Cardiac muscle cell (in vitro differentiated cells and primary cell): ENCODE data around the gene KBTBD7. TPM values are rescaled to one million over a fixed set of nuclear protein-coding genes. Genes with fewer than 3 reads are reported as not detected.
"Not testable (repeated sequence)": the region's sequence is repeated elsewhere in the genome, so short reads cannot be mapped to it uniquely, and the experiment has no call there.

Experiments used
- DNase-seq, 2 donors: peaks; one replicate each; pipeline versions ENCODE4 v3.0.0 to v3.0.0-alpha.2; 2010 to 2017; ENCODE audit warnings: low read depth in 1 of 2, low spot score in 1 of 2
- H3K27ac ChIP-seq: fragments of 200-600 bp; sonication (generic); 2 replicates; pipeline ENCODE4 v1.5.1; 2016
- H3K27me3 ChIP-seq: fragments of 200-600 bp; sonication (generic); 2 replicates; pipeline ENCODE4 v1.6.0; 2016; ENCODE audit warnings: control low read depth
- H3K36me3 ChIP-seq: fragments of 200-600 bp; sonication (generic); 2 replicates; pipeline ENCODE4 v1.5.1; 2016; ENCODE audit warnings: control low read depth
- H3K4me1 ChIP-seq: fragments of 200-600 bp; sonication (generic); 2 replicates; pipeline ENCODE4 v1.8.1; 2017; ENCODE audit warnings: low read depth, mild to moderate bottlenecking, mixed run types
- H3K4me3 ChIP-seq: fragments of 200-600 bp; sonication (generic); 2 replicates; pipeline ENCODE4 v1.5.1; 2016; ENCODE audit warnings: mild to moderate bottlenecking
- H3K9me3 ChIP-seq: fragments of 200-600 bp; sonication (generic); 2 replicates; pipeline ENCODE4 v1.5.1; 2017; ENCODE audit warnings: low read depth, mild to moderate bottlenecking, control low read depth
- CTCF ChIP-seq: IDR thresholded peaks from 2 replicates; pipeline ENCODE4 v1.5.1; 2012; ENCODE audit warnings: low read depth, mild to moderate bottlenecking, low read length
- polyA plus RNA-seq: library from polyadenylated mRNA; unstranded; fragments of >200 nt; fragmentation: Nextera tagmentation; extraction: Ambion mirVana; gene quantifications from 2 replicates; pipeline ENCODE4 v1.2.1, GENCODE V29; 2016
- total RNA-seq: library from RNA; depleted of rRNA; stranded (reverse); fragments of >200 nt; gene quantifications from 2 replicates; pipeline ENCODE4 v1.2.3, GENCODE V29; 2016

Gene KBTBD7
- total and polyA plus RNA-seq, 2 experiments from 2014 or later: 9.5 to 15.5 TPM

DNA sequence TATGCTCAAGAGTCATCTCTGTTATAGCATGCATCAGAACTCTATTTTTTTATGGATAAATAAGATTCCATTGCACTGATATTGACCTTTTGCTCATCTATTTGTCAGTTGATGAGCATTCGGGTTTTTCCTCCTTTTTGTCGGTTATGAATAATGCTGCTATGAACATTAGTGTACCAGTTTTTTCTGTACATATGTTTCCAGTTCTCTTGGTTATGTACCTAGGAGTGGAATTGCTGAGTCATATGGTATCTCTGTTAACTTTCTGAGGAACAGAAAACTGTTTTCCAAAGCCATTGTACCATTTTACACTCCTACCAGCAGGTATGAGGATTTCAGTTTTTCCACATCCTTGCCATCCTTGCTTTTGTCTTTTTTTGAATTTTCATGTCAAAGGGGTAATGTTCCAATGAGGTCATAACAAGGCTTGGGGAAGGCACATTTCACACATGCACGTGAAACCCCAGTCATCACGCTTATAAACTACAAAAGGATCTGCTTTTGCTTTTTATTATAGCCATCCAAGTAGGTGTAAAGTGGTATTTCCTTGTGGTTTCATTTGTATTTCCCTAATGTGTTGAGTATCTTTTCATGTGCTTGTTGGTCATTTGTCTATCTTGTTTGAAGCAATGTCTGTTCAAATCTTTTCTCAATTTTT, 14.6 kb downstream of the KBTBD7 start:
- Histone ChIP-seq H3K27me3 (no peaks in the 10 kb centered on the region), H3K9me3 (no peaks in the 10 kb centered on the region), H3K36me3 (no peaks in the 10 kb centered on the region), H3K27ac (no peak overlapping the region), H3K4me3 (no peak overlapping the region), H3K4me1 (no peaks in the 10 kb centered on the region)
- peak in 1 of 2 donors; percentile 41 for DNase-seq
- TF ChIP-seq CTCF: no peak

- TF ChIP-seq CTCF: no peak
- Histone ChIP-seq H3K27ac (no peak overlapping the region), H3K36me3 (no peaks in the 10 kb centered on the region), H3K9me3 (no peaks in the 10 kb centered on the region), H3K4me3 (no peak overlapping the region), H3K4me1 (no peaks in the 10 kb centered on the region), H3K27me3 (no peaks in the 10 kb centered on the region)
- DNase-seq: peak in 1 of 2 donors; percentile 76
Observed at GRCh38 chr13:41178040-41178439, 16.3 kb downstream of the KBTBD7 start.

- Histone ChIP-seq H3K27ac (no peak overlapping the region), H3K9me3 (no peaks in the 10 kb centered on the region), H3K4me1 (no peaks in the 10 kb centered on the region), H3K4me3 (no peak overlapping the region), H3K36me3 (no peaks in the 10 kb centered on the region), H3K27me3 (no peaks in the 10 kb centered on the region)
- peak in 1 of 2 donors; percentile 34 for DNase-seq
- no peak for TF ChIP-seq CTCF
Observed at GRCh38 chr13:41177616-41178015, 16.8 kb downstream of the KBTBD7 start.

GRCh38 chr13:41175576-41175975, 18.8 kb downstream of the KBTBD7 start:
- not testable (repeated sequence) for H3K4me1 ChIP-seq, H3K27ac ChIP-seq, DNase-seq, H3K9me3 ChIP-seq, H3K36me3 ChIP-seq, H3K4me3 ChIP-seq, H3K27me3 ChIP-seq

DNA sequence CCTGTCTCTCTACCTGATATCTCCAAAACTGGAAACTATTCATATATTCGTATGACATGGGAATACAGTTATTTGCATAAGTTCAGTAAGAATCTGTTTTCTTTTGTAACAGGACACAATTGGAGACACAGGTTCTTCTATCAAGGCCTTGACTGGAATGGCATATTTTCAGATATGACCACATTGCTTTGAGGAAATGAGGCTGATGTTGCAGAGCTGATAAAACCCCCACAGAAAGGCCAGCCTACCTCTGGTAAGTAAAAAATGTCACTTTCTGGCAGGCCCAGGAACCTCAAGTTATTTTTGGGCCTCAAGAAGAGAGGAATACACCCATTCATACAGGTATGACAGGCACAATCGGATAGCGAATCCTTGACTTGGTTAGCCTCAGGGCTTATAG, 32.2 kb downstream of the KBTBD7 start:
- Histone ChIP-seq H3K4me1 (no peaks in the 10 kb centered on the region), H3K27me3 (no peaks in the 10 kb centered on the region), H3K36me3 (no peaks in the 10 kb centered on the region), H3K27ac (no peak overlapping the region), H3K9me3 (no peaks in the 10 kb centered on the region), H3K4me3 (no peak overlapping the region)
- TF ChIP-seq CTCF: no peak
- no peak for DNase-seq

- H3K4me1 ChIP-seq: no peaks in the 10 kb centered on the region
- no peak overlapping the region for H3K4me3 ChIP-seq
- H3K9me3 ChIP-seq: no peaks in the 10 kb centered on the region
- TF ChIP-seq CTCF: no peak
- DNase-seq: no peak
- no peaks in the 10 kb centered on the region for H3K27me3 ChIP-seq
- no peak overlapping the region for H3K27ac ChIP-seq
- H3K36me3 ChIP-seq: no peaks in the 10 kb centered on the region
Observed at GRCh38 chr13:41159174-41159573, 35.2 kb downstream of the KBTBD7 start.
